Naive thymus-derived CD4-positive, alpha-beta T cell (primary cell): ENCODE data around the gene CENPH. TPM values are rescaled to one million over a fixed set of nuclear protein-coding genes. Genes with fewer than 3 reads are reported as not detected.
A peak's percentile ranks its signal among the peaks of the same experiment; 100 is the strongest.
"Not testable (repeated sequence)": the region's sequence is repeated elsewhere in the genome, so short reads cannot be mapped to it uniquely, and the experiment has no call there.

Experiments used
- ATAC-seq: fragments of 150-1000 bp; cut with Tn5 transposase; 2 replicates; pipeline ENCODE4 v1.10.0; 2021; ENCODE audit warnings: mild to moderate bottlenecking, moderate library complexity
- CTCF ChIA-PET: fragments of 350-600 bp; sonication (Branson Sonifier 250); formaldehyde crosslinking; loops from one replicate; lab custom pipeline; 2021; ENCODE audit warnings: antibody characterized with exemption; lab: Charles Lee
- POLR2A ChIA-PET: fragments of 350-600 bp; sonication (Branson Sonifier 250); formaldehyde crosslinking; loops from one replicate; lab custom pipeline; 2021; ENCODE audit warnings: antibody characterized with exemption, inconsistent platforms; lab: Charles Lee
- DNase-seq, 9 donors: peaks; one replicate each; pipeline versions ENCODE4 v3.0.0 to v3.0.0-alpha.2; 2020 to 2022; ENCODE audit warnings: mixed read lengths in 1 of 9
- H3K27ac ChIP-seq: one replicate; pipeline ENCODE4 v1.7.0; 2013; ENCODE audit warnings: mild to moderate bottlenecking, low read depth, low read length, moderate library complexity
- H3K27me3 ChIP-seq, 2 donors: one replicate each; pipeline ENCODE4 v1.7.0; 2013; ENCODE audit warnings: low read length in 2 of 2, mild to moderate bottlenecking in 2 of 2, moderate library complexity in 2 of 2; ENCODE audit not compliant: control insufficient read depth in 2 of 2, insufficient read depth in 2 of 2
- H3K36me3 ChIP-seq, 3 experiments: 1 replicate in 2 of 3; 2 replicates in 1 of 3; pipeline ENCODE4 v1.7.0; 2013; ENCODE audit warnings: low read length in 3 of 3, mild to moderate bottlenecking in 3 of 3, moderate library complexity in 1 of 3; ENCODE audit not compliant: insufficient read depth in 3 of 3, control insufficient read depth in 2 of 3
- H3K4me1 ChIP-seq, 2 donors: one replicate each; pipeline ENCODE4 v1.7.0; 2013; ENCODE audit warnings: low read length in 2 of 2, mild to moderate bottlenecking in 2 of 2, moderate library complexity in 1 of 2; ENCODE audit not compliant: control insufficient read depth in 2 of 2, insufficient read depth in 2 of 2
- H3K4me3 ChIP-seq: 2 replicates; pipeline ENCODE4 v1.7.0; 2013; ENCODE audit warnings: mild to moderate bottlenecking, low read length
- H3K9me3 ChIP-seq, 3 experiments: 1 replicate in 2 of 3; 2 replicates in 1 of 3; pipeline ENCODE4 v1.7.0; 2013; ENCODE audit warnings: low read length in 3 of 3; ENCODE audit not compliant: control insufficient read depth in 2 of 3
- H3K27ac Mint-ChIP-seq, 9 donors: one replicate each; pipeline ENCODE4 v1.8.0; 2020 to 2022; ENCODE audit warnings: mixed read lengths in 9 of 9, mild to moderate bottlenecking in 8 of 9, moderate library complexity in 5 of 9, inconsistent platforms in 2 of 9
- H3K27me3 Mint-ChIP-seq, 5 donors: one replicate each; pipeline ENCODE4 v1.8.0; 2021 to 2022; ENCODE audit warnings: mixed read lengths in 5 of 5, mild to moderate bottlenecking in 1 of 5
- H3K36me3 Mint-ChIP-seq, 5 donors: one replicate each; pipeline ENCODE4 v1.8.0; 2020 to 2022; ENCODE audit warnings: mixed read lengths in 5 of 5, mild to moderate bottlenecking in 3 of 5, inconsistent platforms in 1 of 5
- H3K4me1 Mint-ChIP-seq, 7 donors: one replicate each; pipeline ENCODE4 v1.8.0; 2020 to 2022; ENCODE audit warnings: mixed read lengths in 7 of 7, mild to moderate bottlenecking in 3 of 7, inconsistent platforms in 1 of 7
- H3K4me3 Mint-ChIP-seq, 10 donors: one replicate each; pipeline ENCODE4 v1.8.0; 2020 to 2022; ENCODE audit warnings: mild to moderate bottlenecking in 10 of 10, mixed read lengths in 10 of 10, moderate library complexity in 6 of 10, inconsistent platforms in 2 of 10
- H3K9me3 Mint-ChIP-seq, 11 donors: one replicate each; pipeline ENCODE4 v1.8.0; 2020 to 2022; ENCODE audit warnings: mixed read lengths in 11 of 11, mild to moderate bottlenecking in 4 of 11, inconsistent platforms in 1 of 11, moderate library complexity in 1 of 11
- intact Hi-C, 2 donors: fragments of 100-400 bp; cut with micrococcal nuclease; formaldehyde crosslinking; loops; one replicate each; pipeline ENCODE4 v1.15.1; 2023
- polyA plus RNA-seq, 2 donors: library from polyadenylated mRNA; unstranded; fragments of 300-500 nt; fragmentation: Illumina TruSeq; gene quantifications; one replicate each; pipeline ENCODE4 v1.2.3, GENCODE V29; 2021
- total RNA-seq, 6 experiments: library from RNA in 5 of 6; stranded (reverse) in 5 of 6; gene quantifications; 1 replicate in 5 of 6; 2 replicates in 1 of 6; pipeline ENCODE4 v1.2.3 and lab custom pipeline; 2021 to 2026

The CENPH gene
- total and polyA plus RNA-seq, 7 experiments from 2014 or later, result 3.4 to 25.3 (median 8.2) TPM

- H3K4me3 Mint-ChIP-seq, result no peak overlapping the region
- Histone ChIP-seq H3K36me3 (peaks cover 0 to 7% (median 0%) of the 10 kb centered on the region in 3 experiments), H3K27ac (no peak overlapping the region), H3K4me1 (peaks cover 3 to 7% of the 10 kb centered on the region in 2 donors), H3K4me3 (no peak overlapping the region), H3K27me3 (no peaks in the 10 kb centered on the region), H3K9me3 (no peaks in the 10 kb centered on the region)
- peaks cover 0 to 3% (median 0%) of the 10 kb centered on the region in 11 donors for H3K9me3 Mint-ChIP-seq
- H3K27me3 Mint-ChIP-seq, result no peaks in the 10 kb centered on the region
- POLR2A ChIA-PET, result no interaction called here
- peaks cover 0 to 3% (median 0%) of the 10 kb centered on the region in 5 donors for H3K36me3 Mint-ChIP-seq
- ATAC-seq (no peak), DNase-seq (no peak)
- CTCF ChIA-PET, result no interaction called here
- H3K4me1 Mint-ChIP-seq, result peaks cover under 1 to 23% (median 17%) of the 10 kb centered on the region in 7 donors
- intact Hi-C loops, result no loop called here
- no peak overlapping the region for H3K27ac Mint-ChIP-seq
Measured at GRCh38 chr5:69213513-69214215, 24.3 kb downstream of the CENPH start.

GRCh38 chr5:69217151-69217511 lies 27.7 kb downstream of the CENPH start:
- H3K4me3 ChIP-seq, result peak overlapping the region; percentile 100
- peak overlapping the region; percentile 92 for H3K27ac ChIP-seq
- no peak for ATAC-seq
- peak overlapping the region; percentile 96 to 99 (median 97) for H3K27ac Mint-ChIP-seq
- peak overlapping the region; percentile 95 to 99 (median 96) for H3K4me3 Mint-ChIP-seq
- DNase-seq, result no peak
- no peaks in the 10 kb centered on the region for H3K27me3 ChIP-seq
- peaks cover 0 to 10% (median 7%) of the 10 kb centered on the region in 5 donors for H3K36me3 Mint-ChIP-seq
- peaks cover 5 to 8% of the 10 kb centered on the region in 2 donors for H3K4me1 ChIP-seq
- ChIA-PET POLR2A (interaction anchor here (1.0 to 3.4 kb wide), 3 partner anchors 18 to 117 kb away, joined by 3 to 18 read pairs (median 5); partner anchors contain the start of gene CDK7), CTCF (interaction anchor here (0.5 to 1.4 kb wide), 3 partner anchors 19 to 359 kb away, joined by 3 read pairs; no protein-coding TSS in a partner anchor)
- peaks cover 0 to 7% (median 0%) of the 10 kb centered on the region in 3 experiments for H3K36me3 ChIP-seq
- no peaks in the 10 kb centered on the region for H3K27me3 Mint-ChIP-seq
- peaks cover 0 to 5% (median 0%) of the 10 kb centered on the region in 11 donors for H3K9me3 Mint-ChIP-seq
- peaks cover 2 to 34% (median 29%) of the 10 kb centered on the region in 7 donors for H3K4me1 Mint-ChIP-seq
- intact Hi-C loops, result loop anchor here (1.0 kb wide), 8 partner anchors 17 to 174 kb away; partner anchors contain the start of genes AK6 (in 2 of the 2), CCNB1 (in 2 of the 2), CDK7 (in 2 of the 2) and CENPH (in 2 of the 2)
- no peaks in the 10 kb centered on the region for H3K9me3 ChIP-seq

- H3K27me3 Mint-ChIP-seq, result no peaks in the 10 kb centered on the region
- ChIA-PET CTCF (interaction anchor here (1.4 kb wide), 1 partner anchor 175 kb away, joined by 3 read pairs; no protein-coding TSS in a partner anchor), POLR2A (interaction anchor here (0.9 to 3.4 kb wide), 4 partner anchors 11 to 117 kb away, joined by 3 to 18 read pairs (median 4); partner anchors contain the start of gene CDK7)
- no peaks in the 10 kb centered on the region for H3K27me3 ChIP-seq
- peak overlapping the region; percentile 92 for H3K27ac ChIP-seq
- peaks cover 2 to 37% (median 29%) of the 10 kb centered on the region in 7 donors for H3K4me1 Mint-ChIP-seq
- ATAC-seq (peak; percentile 97), DNase-seq (peak; percentile 81 to 93 (median 86))
- H3K4me3 ChIP-seq, result peak overlapping the region; percentile 100
- peak overlapping the region; percentile 96 to 99 (median 97) for H3K27ac Mint-ChIP-seq
- peak overlapping the region; percentile 95 to 99 (median 96) for H3K4me3 Mint-ChIP-seq
- peaks cover 5 to 8% of the 10 kb centered on the region in 2 donors for H3K4me1 ChIP-seq
- intact Hi-C loops, result loop anchor here (1.0 kb wide), 9 partner anchors 16 to 175 kb away; partner anchors contain the start of genes AK6 (in 2 of the 2), CCNB1 (in 2 of the 2), CDK7 (in 2 of the 2) and CENPH (in 2 of the 2)
- H3K9me3 ChIP-seq, result no peaks in the 10 kb centered on the region
- peaks cover 0 to 10% (median 9%) of the 10 kb centered on the region in 5 donors for H3K36me3 Mint-ChIP-seq
- peaks cover 0 to 7% (median 0%) of the 10 kb centered on the region in 3 experiments for H3K36me3 ChIP-seq
- peaks cover 0 to 5% (median 0%) of the 10 kb centered on the region in 11 donors for H3K9me3 Mint-ChIP-seq
Measured at GRCh38 chr5:69217548-69218526, 28.5 kb downstream of the CENPH start.

GRCh38 chr5:69219939-69220338 lies 30.6 kb downstream of the CENPH start:
- Histone ChIP-seq H3K4me3 (no peak overlapping the region), H3K27me3 (no peaks in the 10 kb centered on the region), H3K27ac (no peak overlapping the region), H3K36me3 (peaks cover 0 to 7% (median 0%) of the 10 kb centered on the region in 3 experiments), H3K4me1 (peaks cover 5 to 8% of the 10 kb centered on the region in 2 donors), H3K9me3 (no peaks in the 10 kb centered on the region)
- POLR2A ChIA-PET, result interaction anchor here (0.7 to 1.3 kb wide), 4 partner anchors 13 to 113 kb away, joined by 3 read pairs; partner anchors contain the start of genes CCDC125 and CDK7
- ATAC-seq, result no peak
- intact Hi-C loops, result no loop called here
- CTCF ChIA-PET, result interaction anchor here (1.0 kb wide), 1 partner anchor 11 kb away, joined by 5 read pairs; no protein-coding TSS in a partner anchor
- H3K4me3 Mint-ChIP-seq, result no peak overlapping the region
- peaks cover 2 to 35% (median 29%) of the 10 kb centered on the region in 7 donors for H3K4me1 Mint-ChIP-seq
- no peaks in the 10 kb centered on the region for H3K27me3 Mint-ChIP-seq
- peaks cover 0 to 10% (median 7%) of the 10 kb centered on the region in 5 donors for H3K36me3 Mint-ChIP-seq
- DNase-seq, result no peak
- peak overlapping the region in 1 of 9 donors; percentile 72 for H3K27ac Mint-ChIP-seq
- peaks cover 0 to 5% (median 0%) of the 10 kb centered on the region in 11 donors for H3K9me3 Mint-ChIP-seq

GRCh38 chr5:69220371-69220770 lies 31.0 kb downstream of the CENPH start:
- H3K36me3 ChIP-seq, H3K4me1 ChIP-seq, ATAC-seq, H3K27me3 ChIP-seq, CTCF ChIA-PET, H3K9me3 Mint-ChIP-seq, DNase-seq, intact Hi-C loops, H3K9me3 ChIP-seq, H3K27ac ChIP-seq, H3K4me3 ChIP-seq, H3K27me3 Mint-ChIP-seq: not testable (repeated sequence)
- peaks cover 0 to 10% (median 6%) of the 10 kb centered on the region in 5 donors for H3K36me3 Mint-ChIP-seq
- H3K27ac Mint-ChIP-seq, result peak overlapping the region in 1 of 9 donors; percentile 72
- POLR2A ChIA-PET, result interaction anchor here (0.7 to 1.2 kb wide), 3 partner anchors 14 to 112 kb away, joined by 3 read pairs; partner anchors contain the start of genes CCDC125 and CDK7
- H3K4me3 Mint-ChIP-seq, result peak overlapping the region in 1 of 10 donors; percentile 38
- H3K4me1 Mint-ChIP-seq, result peaks cover 2 to 33% (median 29%) of the 10 kb centered on the region in 7 donors
